GM21619 (cell line): Measurements from ENCODE around the gene SRGAP2.
A peak's percentile ranks its signal among the peaks of the same experiment; 100 is the strongest.
"Not testable (repeated sequence)": the region's sequence is repeated elsewhere in the genome, so short reads cannot be mapped to it uniquely, and the experiment has no call there.

Source experiments
- ATAC-seq: cut with Tn5 transposase; IDR thresholded peaks from one replicate; pipeline ENCODE4 v1.9.1; 2021; ENCODE audit not compliant: unreplicated experiment

SRGAP2 gene

GRCh38 chr1:206203364-206204158, at the start of gene SRGAP2:
SRGAP2 (plus strand) TSS chr1:206203541; CDS start chr1:206205971, 2,430 bp downstream.
- ATAC-seq = peak; percentile 7

- ATAC-seq = not testable (repeated sequence)
Observed at GRCh38 chr1:206167350-206168029, 35.9 kb upstream of the SRGAP2 start.

GRCh38 chr1:206169794-206170193, 33.5 kb upstream of the SRGAP2 start:
- not testable (repeated sequence) for ATAC-seq

GRCh38 chr1:206173110-206173719, 30.1 kb upstream of the SRGAP2 start:
- ATAC-seq = not testable (repeated sequence)

- not testable (repeated sequence) for ATAC-seq
Observed at GRCh38 chr1:206174182-206174868, 29.0 kb upstream of the SRGAP2 start.

- ATAC-seq = not testable (repeated sequence)
Observed at GRCh38 chr1:206175459-206176113, 27.8 kb upstream of the SRGAP2 start.

- ATAC-seq = not testable (repeated sequence)
Observed at GRCh38 chr1:206176114-206176502, 27.2 kb upstream of the SRGAP2 start.

GRCh38 chr1:206178061-206178989, 25.0 kb upstream of the SRGAP2 start:
- ATAC-seq = not testable (repeated sequence)

- not testable (repeated sequence) for ATAC-seq
Observed at GRCh38 chr1:206179666-206180065, 23.7 kb upstream of the SRGAP2 start.

- not testable (repeated sequence) for ATAC-seq
Observed at GRCh38 chr1:206182368-206183317, 20.7 kb upstream of the SRGAP2 start.

GRCh38 chr1:206183788-206184187, 19.6 kb upstream of the SRGAP2 start:
- ATAC-seq = not testable (repeated sequence)

GRCh38 chr1:206185778-206186177, 17.6 kb upstream of the SRGAP2 start:
- not testable (repeated sequence) for ATAC-seq

- not testable (repeated sequence) for ATAC-seq
Observed at GRCh38 chr1:206186826-206187225, 16.5 kb upstream of the SRGAP2 start.

GRCh38 chr1:206195182-206195581, 8.2 kb upstream of the SRGAP2 start:
- not testable (repeated sequence) for ATAC-seq

- not testable (repeated sequence) for ATAC-seq
Observed at GRCh38 chr1:206196748-206197424, 6.5 kb upstream of the SRGAP2 start.

- peak; percentile 84 for ATAC-seq
Observed at GRCh38 chr1:206202789-206203363, 465 bp upstream of the SRGAP2 start, which contains the start of gene FAM72A. FAM72A (minus strand) TSS chr1:206202839; CDS start chr1:206202025, 814 bp downstream.

GRCh38 chr1:206204159-206204511, 794 bp downstream of the SRGAP2 start:
- ATAC-seq = not testable (repeated sequence)
